ENCODE results near the gene NECTIN1. TPM values are rescaled to one million over a fixed set of nuclear protein-coding genes. Genes with fewer than 3 reads are reported as not detected.
A peak's percentile ranks its signal among the peaks of the same experiment; 100 is the strongest.

Gene NECTIN1
- total RNA-seq, 1 experiment from 2014 or later: 61.7 TPM

GRCh38 chr11:119729581-119729927 is 554 bp upstream of the NECTIN1 start:
- DNase-seq: no peak
- Histone ChIP-seq H3K4me3 (peak overlapping the region; percentile 97), H3K4me1 (peaks cover 7% of the 10 kb centered on the region; the same call in 1 of the 2 replicates), H3K27ac (no peak overlapping the region; the same call in 1 of the 2 replicates), H3K36me3 (peaks cover 4% of the 10 kb centered on the region; the same call in 1 of the 2 replicates), H3K9me3 (replicated peaks) (no peaks in the 10 kb centered on the region), H3K27me3 (no peaks in the 10 kb centered on the region)

- Histone ChIP-seq H3K27ac (peak overlapping the region; percentile 61), H3K4me3 (peak overlapping the region; percentile 97), H3K4me1 (peaks cover 16% of the 10 kb centered on the region), H3K36me3 (peaks cover 8% of the 10 kb centered on the region; the same call in 1 of the 2 replicates), H3K27me3 (no peaks in the 10 kb centered on the region), H3K9me3 (replicated peaks) (no peaks in the 10 kb centered on the region)
- DNase-seq: no peak
These were observed 781 bp downstream of the NECTIN1 start for GRCh38 chr11:119728211-119728626.

- H3K4me1 ChIP-seq: peaks cover 18% of the 10 kb centered on the region
- H3K27ac ChIP-seq: peak overlapping the region; percentile 61
These were observed 1.4 kb downstream of the NECTIN1 start for GRCh38 chr11:119727523-119728151.

DNA sequence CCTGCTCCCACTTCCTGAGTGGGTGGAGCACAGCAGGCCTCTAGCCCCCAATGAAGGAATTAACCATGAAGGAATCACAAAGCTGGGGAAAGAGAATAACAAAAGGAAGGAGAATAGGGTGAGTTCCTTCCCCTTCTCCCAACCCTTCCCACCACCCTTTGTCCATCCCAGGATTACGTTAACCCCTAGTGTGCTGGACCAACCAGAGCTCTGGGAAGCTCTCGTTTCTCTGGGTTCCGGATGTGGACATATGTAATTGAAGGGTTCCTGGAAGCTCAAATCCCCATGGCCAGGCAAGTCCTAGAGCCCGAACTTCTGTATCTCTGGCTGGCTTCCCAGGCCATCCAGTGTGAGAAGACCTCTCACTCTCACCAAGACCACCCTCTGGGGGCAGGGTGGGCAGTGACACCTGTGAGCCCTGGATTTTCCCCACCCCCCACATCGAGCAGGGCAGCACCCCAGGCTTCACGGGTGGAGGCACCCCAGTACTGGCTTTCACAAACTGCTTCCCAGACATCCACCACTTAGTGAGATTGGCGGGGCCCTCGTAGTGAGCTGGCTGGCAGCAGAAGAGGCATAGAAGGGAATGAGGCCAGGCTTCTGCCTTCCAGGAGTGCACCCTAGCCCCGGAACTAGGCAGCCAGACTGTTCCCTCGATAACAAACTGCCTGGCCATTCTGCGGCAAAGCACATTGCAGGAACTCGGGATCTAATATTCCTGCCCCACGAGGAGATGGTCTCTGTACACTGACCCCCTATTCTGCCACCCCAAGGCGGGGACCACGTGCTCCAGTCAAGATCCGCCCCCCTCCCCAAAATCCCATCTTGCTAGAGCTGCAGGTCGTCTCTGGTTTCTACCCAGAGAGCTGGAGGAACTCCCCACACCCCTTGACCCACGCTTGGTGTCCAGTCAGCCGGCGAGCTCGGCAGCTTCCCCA is 2.1 kb downstream of the NECTIN1 start:
- H3K27me3 ChIP-seq: no peaks in the 10 kb centered on the region
- H3K4me1 ChIP-seq: peaks cover 26% of the 10 kb centered on the region
- DNase-seq: peak in 1 of 2 experiments; percentile 42
- no peaks in the 10 kb centered on the region for H3K9me3 ChIP-seq (replicated peaks)
- peaks cover 8% of the 10 kb centered on the region; the same call in 1 of the 2 replicates for H3K36me3 ChIP-seq
- peak overlapping the region; percentile 61; the same call in 1 of the 2 replicates for H3K27ac ChIP-seq
- H3K4me3 ChIP-seq: peak overlapping the region; percentile 97

More at GRCh38 chr11:119727523-119728151, 1.4 kb downstream of the NECTIN1 start:
- H3K4me3 ChIP-seq: peak overlapping the region; percentile 97
- H3K9me3 ChIP-seq (replicated peaks): no peaks in the 10 kb centered on the region
- no peaks in the 10 kb centered on the region for H3K27me3 ChIP-seq
- peaks cover 8% of the 10 kb centered on the region; the same call in 1 of the 2 replicates for H3K36me3 ChIP-seq
- DNase-seq: peak; percentile 33 to 48

DNA sequence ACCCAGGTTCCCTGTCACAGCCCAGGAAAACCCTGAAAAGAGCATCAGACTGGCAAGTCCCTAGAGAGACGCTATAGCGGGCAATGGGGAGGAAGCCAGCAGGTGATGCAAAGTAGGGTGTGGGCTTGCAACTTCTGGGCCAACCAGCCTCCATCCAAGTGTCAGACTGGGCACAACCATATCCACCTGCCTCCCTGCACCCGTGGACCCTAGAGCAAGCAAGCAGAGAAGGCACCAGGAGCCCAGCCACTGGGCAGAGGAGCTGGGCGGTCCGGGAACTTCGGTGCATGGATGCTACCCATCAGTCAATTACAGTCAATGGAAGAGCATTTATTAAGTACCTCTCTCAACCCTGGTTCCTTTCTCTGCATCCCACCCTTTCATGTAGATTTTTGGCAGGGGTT is 2.8 kb downstream of the NECTIN1 start:
- peaks cover 8% of the 10 kb centered on the region; the same call in 1 of the 2 replicates for H3K36me3 ChIP-seq
- DNase-seq: no peak
- H3K27me3 ChIP-seq: no peaks in the 10 kb centered on the region
- H3K4me1 ChIP-seq: peaks cover 33% of the 10 kb centered on the region
- H3K4me3 ChIP-seq: peak overlapping the region; percentile 97
- no peaks in the 10 kb centered on the region for H3K9me3 ChIP-seq (replicated peaks)
- no peak overlapping the region for H3K27ac ChIP-seq

DNA sequence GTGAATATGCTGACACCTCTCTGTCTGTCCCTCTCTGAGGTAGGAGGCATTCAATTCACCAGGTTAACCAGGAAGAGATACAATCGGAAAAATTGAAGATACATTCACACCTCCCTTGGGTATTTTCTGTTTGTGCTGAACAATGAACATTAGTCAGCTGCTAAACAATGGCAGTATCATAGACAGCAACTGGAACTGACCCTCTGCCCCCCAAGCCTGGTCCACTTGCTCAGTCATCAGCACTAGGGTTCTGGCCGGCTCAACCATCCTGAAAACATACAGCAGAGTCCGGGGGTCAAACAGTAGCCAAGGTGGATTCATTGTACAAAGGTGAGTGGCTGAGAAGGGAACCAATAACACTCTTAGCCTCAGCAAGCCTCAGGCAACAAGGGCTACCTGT is 4.0 kb downstream of the NECTIN1 start:
- no peaks in the 10 kb centered on the region for H3K27me3 ChIP-seq
- H3K36me3 ChIP-seq: peaks cover 15% of the 10 kb centered on the region
- no peak overlapping the region for H3K27ac ChIP-seq
- H3K4me3 ChIP-seq: no peak overlapping the region
- DNase-seq: no peak
- no peaks in the 10 kb centered on the region for H3K9me3 ChIP-seq (replicated peaks)
- peaks cover 45% of the 10 kb centered on the region for H3K4me1 ChIP-seq

GRCh38 chr11:119723952-119724325 is 5.1 kb downstream of the NECTIN1 start:
- no peak for DNase-seq
- no peaks in the 10 kb centered on the region for H3K27me3 ChIP-seq
- peaks cover 20% of the 10 kb centered on the region for H3K36me3 ChIP-seq
- H3K4me3 ChIP-seq: no peak overlapping the region
- H3K9me3 ChIP-seq (replicated peaks): no peaks in the 10 kb centered on the region
- peaks cover 55% of the 10 kb centered on the region for H3K4me1 ChIP-seq
- no peak overlapping the region for H3K27ac ChIP-seq

DNA sequence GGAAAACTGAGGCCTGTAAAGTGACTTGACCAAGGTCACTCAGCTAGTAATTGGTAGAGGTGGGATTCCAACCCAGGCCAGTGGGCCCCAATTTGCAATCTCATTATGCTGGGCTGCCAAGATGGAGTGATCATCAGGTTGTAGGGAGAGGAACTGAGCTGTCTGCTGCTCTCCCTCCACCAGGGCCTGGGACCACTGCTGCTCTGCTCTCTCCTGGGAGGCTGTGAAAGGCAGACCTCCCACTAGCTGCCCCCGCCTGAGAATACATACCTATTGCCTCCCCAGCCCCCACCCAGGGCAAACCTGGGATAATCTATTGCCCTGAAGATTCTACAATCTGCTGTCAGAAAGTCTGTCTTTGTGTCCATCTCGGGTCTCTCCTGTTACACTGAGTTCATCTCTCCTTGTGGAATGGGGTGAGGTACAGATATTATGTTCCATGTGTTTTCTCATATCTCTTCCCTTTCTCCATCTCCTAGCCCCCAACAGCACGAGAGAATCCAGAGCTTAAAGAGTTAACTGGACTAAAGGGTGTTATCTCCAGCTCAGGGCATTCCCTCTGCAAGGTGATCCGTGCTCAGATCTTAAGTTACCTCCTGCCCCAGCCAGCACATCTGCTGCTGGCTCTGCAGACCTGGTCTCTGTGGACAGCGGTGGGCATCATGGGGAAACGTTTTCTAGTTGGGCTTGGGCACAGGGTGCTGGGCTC is 5.6 kb downstream of the NECTIN1 start:
- no peak for DNase-seq
- Histone ChIP-seq H3K36me3 (peaks cover 22% of the 10 kb centered on the region), H3K4me3 (no peak overlapping the region), H3K27ac (no peak overlapping the region), H3K9me3 (replicated peaks) (no peaks in the 10 kb centered on the region), H3K4me1 (peaks cover 59% of the 10 kb centered on the region), H3K27me3 (no peaks in the 10 kb centered on the region)

- peak in 1 of 2 experiments; percentile 19 for DNase-seq
- H3K36me3 ChIP-seq: peaks cover 22% of the 10 kb centered on the region
- H3K9me3 ChIP-seq (replicated peaks): no peaks in the 10 kb centered on the region
- peak overlapping the region; percentile 65 for H3K27ac ChIP-seq
- no peak overlapping the region for H3K4me3 ChIP-seq
- H3K27me3 ChIP-seq: no peaks in the 10 kb centered on the region
- H3K4me1 ChIP-seq: peaks cover 70% of the 10 kb centered on the region
These were observed 6.7 kb downstream of the NECTIN1 start for GRCh38 chr11:119722281-119722794.

- Histone ChIP-seq H3K9me3 (replicated peaks) (no peaks in the 10 kb centered on the region), H3K4me1 (peaks cover 79% of the 10 kb centered on the region)
- peak; percentile 90 to 93 for DNase-seq
These were observed 7.6 kb downstream of the NECTIN1 start for GRCh38 chr11:119721129-119722120.

GRCh38 chr11:119720311-119720913 is 8.6 kb downstream of the NECTIN1 start:
- Histone ChIP-seq H3K4me1 (peaks cover 82% of the 10 kb centered on the region), H3K27ac (peak overlapping the region; percentile 65), H3K27me3 (no peaks in the 10 kb centered on the region), H3K9me3 (replicated peaks) (no peaks in the 10 kb centered on the region), H3K4me3 (no peak overlapping the region), H3K36me3 (peaks cover 18% of the 10 kb centered on the region; the same call in 1 of the 2 replicates)
- no peak for DNase-seq

More at GRCh38 chr11:119721129-119722120, 7.6 kb downstream of the NECTIN1 start:
- H3K36me3 ChIP-seq: peaks cover 22% of the 10 kb centered on the region
- no peak overlapping the region for H3K4me3 ChIP-seq
- no peaks in the 10 kb centered on the region for H3K27me3 ChIP-seq
- peak overlapping the region; percentile 65 for H3K27ac ChIP-seq

- H3K27me3 ChIP-seq: no peaks in the 10 kb centered on the region
- DNase-seq: peak; percentile 61 to 64
- H3K4me1 ChIP-seq: peaks cover 78% of the 10 kb centered on the region
- H3K27ac ChIP-seq: peak overlapping the region; percentile 65
- peaks cover 14% of the 10 kb centered on the region; the same call in 1 of the 2 replicates for H3K36me3 ChIP-seq
- H3K4me3 ChIP-seq: no peak overlapping the region
- H3K9me3 ChIP-seq (replicated peaks): no peaks in the 10 kb centered on the region
These were observed 11.0 kb downstream of the NECTIN1 start for GRCh38 chr11:119717839-119718534.
